ENCODE measurements around the gene ADAMTS9.

- TF ChIP-seq CTCF (IDR thresholded peaks at IDR 0.05) (no peak), POLR2A (IDR thresholded peaks at IDR 0.05) (no peak)
These were observed 37.1 kb downstream of the ADAMTS9 start for GRCh38 chr3:64650715-64651114.

Data from upper lobe of left lung (tissue), 4 donors.